PC-3 (cell line): ENCODE data around the gene PROX1. TPM values are rescaled to one million over a fixed set of nuclear protein-coding genes. Genes with fewer than 3 reads are reported as not detected.

Experiments
- ATAC-seq: fragments of 200-7000 bp; cut with Tn5 transposase; 2 replicates; pipeline ENCODE4 v1.9.1; 2020; ENCODE audit warnings: mild to moderate bottlenecking, moderate library complexity
- BruUV-seq: library from RNA; stranded (reverse); fragments of 400-500 nt; replicated peaks from 2 replicates; lab custom pipeline; 2021; lab: Mats Ljungman, UMichigan
- CTCF ChIA-PET: fragments of 300-600 bp; sonication (Branson Sonifier 250); formaldehyde crosslinking; loops from one replicate; lab custom pipeline; 2022; ENCODE audit warnings: antibody characterized with exemption; lab: Charles Lee
- POLR2A ChIA-PET: fragments of 300-600 bp; sonication (Branson Sonifier 250); formaldehyde crosslinking; loops from one replicate; lab custom pipeline; 2022; ENCODE audit warnings: antibody characterized with exemption; ENCODE audit not compliant: unreplicated experiment; lab: Charles Lee
- DNase-seq: peaks from one replicate; pipeline ENCODE4 v3.0.0-alpha.2; 2015
- H2AFZ ChIP-seq: fragments of 300-600 bp; sonication (generic); 2 replicates; pipeline ENCODE4 v1.6.0; 2016; ENCODE audit warnings: antibody characterized with exemption, low read length
- H3F3A ChIP-seq: fragments of 300-600 bp; sonication (generic); one replicate; pipeline ENCODE4 v1.6.0; 2017; ENCODE audit warnings: antibody characterized with exemption, low read length, control low read depth, mild to moderate bottlenecking; ENCODE audit not compliant: unreplicated experiment
- H3K27ac ChIP-seq: fragments of 300-600 bp; sonication (generic); 2 replicates; pipeline ENCODE4 v1.5.1; 2016; ENCODE audit warnings: mild to moderate bottlenecking, low read length
- H3K27me3 ChIP-seq: fragments of 300-600 bp; sonication (generic); 2 replicates; pipeline ENCODE4 v1.6.1; 2016; ENCODE audit warnings: low read length, mixed read lengths
- H3K36me3 ChIP-seq: fragments of 300-600 bp; sonication (generic); 2 replicates; pipeline ENCODE4 v1.6.1; 2016; ENCODE audit warnings: low read depth, mixed run types, low read length, mixed read lengths
- H3K4me1 ChIP-seq: fragments of 300-600 bp; sonication (generic); 2 replicates; pipeline ENCODE4 v1.5.1; 2016; ENCODE audit warnings: low read length; ENCODE audit not compliant: insufficient read depth
- H3K4me2 ChIP-seq: fragments of 300-600 bp; sonication (generic); 2 replicates; pipeline ENCODE4 v1.6.0; 2016; ENCODE audit warnings: low read length
- H3K4me3 ChIP-seq: fragments of 300-600 bp; sonication (generic); 2 replicates; pipeline ENCODE4 v1.5.1; 2016; ENCODE audit warnings: mild to moderate bottlenecking, low read length, mixed read lengths
- H3K79me2 ChIP-seq: fragments of 300-600 bp; sonication (generic); 2 replicates; pipeline ENCODE4 v1.6.1; 2017; ENCODE audit warnings: low read length, mixed read lengths
- H3K9ac ChIP-seq: fragments of 300-600 bp; sonication (generic); 2 replicates; pipeline ENCODE4 v1.6.0; 2016; ENCODE audit warnings: mild to moderate bottlenecking, low read length
- H3K9me2 ChIP-seq: fragments of 300-600 bp; sonication (generic); replicated peaks from 2 replicates; pipeline ENCODE4 v1.6.1; 2016; ENCODE audit warnings: mixed run types, low read length, mixed read lengths
- H3K9me3 ChIP-seq: fragments of 300-600 bp; sonication (generic); 2 replicates; pipeline ENCODE4 v1.6.1; 2016; ENCODE audit warnings: low read length, mixed read lengths
- H4K20me1 ChIP-seq: fragments of 300-600 bp; sonication (generic); 2 replicates; pipeline ENCODE4 v1.6.1; 2016; ENCODE audit warnings: low read length, mixed read lengths
- CTCF ChIP-seq: fragments of 300-600 bp; sonication (generic); conservative IDR thresholded peaks from 2 replicates; pipeline ENCODE4 v1.5.1; 2017; ENCODE audit warnings: antibody characterized with exemption, low read depth, mild to moderate bottlenecking, low read length
- EZH2 ChIP-seq: fragments of 300-600 bp; sonication (generic); IDR thresholded peaks from one replicate; pipeline ENCODE4 v1.6.1; 2017; ENCODE audit warnings: antibody characterized with exemption, mild to moderate bottlenecking, low read length; ENCODE audit not compliant: unreplicated experiment
- EZH2phosphoT487 ChIP-seq: fragments of 300-600 bp; sonication (generic); IDR thresholded peaks from 2 replicates; pipeline ENCODE4 v1.6.1; 2018; ENCODE audit warnings: mild to moderate bottlenecking, antibody characterized with exemption, low read length, borderline replicate concordance
- intact Hi-C: fragments of 100-400 bp; cut with micrococcal nuclease; formaldehyde crosslinking; loops from 2 replicates; pipeline ENCODE4 v1.9.0; 2023
- total RNA-seq: library from RNA; depleted of rRNA; stranded (reverse); fragments of >200 nt; gene quantifications from 2 replicates; pipeline ENCODE4 v1.2.3, GENCODE V29; 2014

PROX1 gene
- total RNA-seq, 1 experiment from 2014 or later = not detected

GRCh38 chr1:213995603-213996002, 7.8 kb downstream of the PROX1 start:
- ChIA-PET CTCF (no interaction called here), POLR2A (interaction anchor here (0.7 kb wide), 1 partner anchor 1195 kb away, joined by 3 read pairs; no protein-coding TSS in a partner anchor)

DNA sequence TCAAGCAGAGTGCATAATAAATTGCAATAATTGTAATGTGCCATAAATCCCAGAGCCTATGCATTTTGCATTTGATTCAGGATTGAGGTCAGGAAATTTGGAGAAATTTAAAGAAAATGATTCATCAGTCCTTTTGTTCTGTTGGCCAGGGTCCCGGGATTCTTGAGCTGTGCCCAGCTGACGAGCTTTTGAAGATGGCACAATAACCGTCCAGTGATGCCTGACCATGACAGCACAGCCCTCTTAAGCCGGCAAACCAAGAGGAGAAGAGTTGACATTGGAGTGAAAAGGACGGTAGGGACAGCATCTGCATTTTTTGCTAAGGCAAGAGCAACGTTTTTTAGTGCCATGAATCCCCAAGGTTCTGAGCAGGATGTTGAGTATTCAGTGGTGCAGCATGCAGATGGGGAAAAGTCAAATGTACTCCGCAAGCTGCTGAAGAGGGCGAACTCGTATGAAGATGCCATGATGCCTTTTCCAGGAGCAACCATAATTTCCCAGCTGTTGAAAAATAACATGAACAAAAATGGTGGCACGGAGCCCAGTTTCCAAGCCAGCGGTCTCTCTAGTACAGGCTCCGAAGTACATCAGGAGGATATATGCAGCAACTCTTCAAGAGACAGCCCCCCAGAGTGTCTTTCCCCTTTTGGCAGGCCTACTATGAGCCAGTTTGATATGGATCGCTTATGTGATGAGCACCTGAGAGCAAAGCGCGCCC, 8.7 kb downstream of the PROX1 start:
- Histone ChIP-seq H3K27ac (no peak overlapping the region), H3K9ac (no peak overlapping the region), H3K9me2 (no peaks in the 10 kb centered on the region), H3K9me3 (no peaks in the 10 kb centered on the region), H3F3A (no peaks in the 10 kb centered on the region), H3K4me2 (no peak overlapping the region), H2AFZ (no peak overlapping the region), H4K20me1 (no peaks in the 10 kb centered on the region), H3K27me3 (peaks cover 93% of the 10 kb centered on the region), H3K4me3 (no peak overlapping the region), H3K36me3 (no peaks in the 10 kb centered on the region), H3K4me1 (no peaks in the 10 kb centered on the region), H3K79me2 (no peaks in the 10 kb centered on the region)
- TF ChIP-seq EZH2phosphoT487 (no peak), CTCF (no peak), EZH2 (no peak)
- intact Hi-C loops = no loop called here
- ChIA-PET POLR2A (no interaction called here), CTCF (no interaction called here)
- peak; percentile 24; the same call in 1 of the 2 replicates for ATAC-seq
- peak; percentile 43 for DNase-seq
- no TSS peak for BruUV-seq

More at GRCh38 chr1:213995603-213996002, 7.8 kb downstream of the PROX1 start:
- Histone ChIP-seq H3K36me3 (no peaks in the 10 kb centered on the region), H3K27ac (no peak overlapping the region), H3K79me2 (no peaks in the 10 kb centered on the region), H2AFZ (no peak overlapping the region), H3K9me2 (no peaks in the 10 kb centered on the region), H4K20me1 (no peaks in the 10 kb centered on the region), H3K4me2 (no peak overlapping the region), H3K9ac (no peak overlapping the region), H3K4me1 (no peaks in the 10 kb centered on the region), H3F3A (no peaks in the 10 kb centered on the region), H3K4me3 (no peak overlapping the region), H3K9me3 (no peaks in the 10 kb centered on the region), H3K27me3 (peaks cover 93% of the 10 kb centered on the region)
- ATAC-seq = no peak
- DNase-seq = no peak
- BruUV-seq = no TSS peak
- TF ChIP-seq EZH2phosphoT487 (no peak), CTCF (no peak), EZH2 (no peak)
- intact Hi-C loops = no loop called here

- no peaks in the 10 kb centered on the region for H3K36me3 ChIP-seq
- ATAC-seq (no peak), DNase-seq (no peak)
- H3K79me2 ChIP-seq = no peaks in the 10 kb centered on the region
- H4K20me1 ChIP-seq = no peaks in the 10 kb centered on the region
- no peak overlapping the region for H3K9ac ChIP-seq
- no peak overlapping the region for H3K27ac ChIP-seq
- 0 out of 2 replicates have a peak, but pooled peaks cover 3% of the 10 kb centered on the region for H3K4me1 ChIP-seq
- no peak overlapping the region for H3K4me2 ChIP-seq
- BruUV-seq = no TSS peak
- H3K4me3 ChIP-seq = no peak overlapping the region
- H3K27me3 ChIP-seq = peaks cover 91% of the 10 kb centered on the region
- H3K9me3 ChIP-seq = no peaks in the 10 kb centered on the region
- intact Hi-C loops = no loop called here
- ChIA-PET POLR2A (no interaction called here), CTCF (no interaction called here)
- no peaks in the 10 kb centered on the region for H3K9me2 ChIP-seq
- no peaks in the 10 kb centered on the region for H3F3A ChIP-seq
- no peak overlapping the region for H2AFZ ChIP-seq
- TF ChIP-seq CTCF = no peak
- TF ChIP-seq EZH2phosphoT487 = no peak
- no peak for TF ChIP-seq EZH2
Measured at GRCh38 chr1:213997038-213997771, 9.4 kb downstream of the PROX1 start.
